Left colon (tissue), 2 donors: Measurements from ENCODE around the gene DEGS2. TPM values are rescaled to one million over a fixed set of nuclear protein-coding genes. Genes with fewer than 3 reads are reported as not detected.
A peak's percentile ranks its signal among the peaks of the same experiment; 100 is the strongest.
"Not testable (repeated sequence)": the region's sequence is repeated elsewhere in the genome, so short reads cannot be mapped to it uniquely, and the experiment has no call there.

ENCODE experiments used
- ATAC-seq: fragments of 200-7000 bp; cut with Tn5 transposase; one replicate; pipeline ENCODE4 v1.9.1; 2020; ENCODE audit warnings: mild to moderate bottlenecking, moderate library complexity
- DNase-seq, 2 donors: peaks; one replicate each; pipeline ENCODE4 v3.0.0-alpha.2; 2020
- intact Hi-C, 2 donors: fragments of 100-400 bp; cut with DNase I in 1 of 2; cut with micrococcal nuclease in 1 of 2; formaldehyde crosslinking; loops; one replicate each; pipeline versions ENCODE4 v1.11.2 to v1.14.0; 2022; cut with DNase I, micrococcal nuclease
- total RNA-seq, 2 donors: library from RNA; stranded (reverse); fragmentation: NEBNext Ultra II Directional; extraction: Animal tissue kit (Norgen Biotek cat#: 25700); gene quantifications; one replicate each; pipeline ENCODE4 v1.2.1, GENCODE V29; 2021
- donor health status: DM: no; HTN: no; CAD: no.
- donor health status: DM: yes; HTN: yes; CAD: no.

The DEGS2 gene
- total RNA-seq, 2 donors from 2014 or later: 25.0 to 36.9 TPM

GRCh38 chr14:100187247-100187833 lies 27.9 kb upstream of the DEGS2 start:
- DNase-seq (peak; percentile 60 to 61), ATAC-seq (peak; percentile 84)
- intact Hi-C loops: no loop called here

- not testable (repeated sequence) for ATAC-seq
These were observed 22.6 kb upstream of the DEGS2 start for GRCh38 chr14:100181876-100182551.

GRCh38 chr14:100180671-100181070 lies 21.2 kb upstream of the DEGS2 start:
- intact Hi-C loops, DNase-seq, ATAC-seq: not testable (repeated sequence)

More at GRCh38 chr14:100181876-100182551, 22.6 kb upstream of the DEGS2 start:
- DNase-seq, intact Hi-C loops: not testable (repeated sequence)

- ATAC-seq (no peak), DNase-seq (no peak)
- intact Hi-C loops: no loop called here
These were observed 19.2 kb upstream of the DEGS2 start for GRCh38 chr14:100178691-100179090.

- no peak for DNase-seq
- intact Hi-C loops: no loop called here
- no peak for ATAC-seq
These were observed 17.4 kb upstream of the DEGS2 start for GRCh38 chr14:100176811-100177327.

- intact Hi-C loops: no loop called here
- no peak for DNase-seq
- ATAC-seq: no peak
These were observed 13.9 kb upstream of the DEGS2 start for GRCh38 chr14:100173353-100173752.

GRCh38 chr14:100172811-100173210 lies 13.4 kb upstream of the DEGS2 start:
- intact Hi-C loops: no loop called here
- ATAC-seq: no peak

GRCh38 chr14:100170880-100171279 lies 11.4 kb upstream of the DEGS2 start:
- intact Hi-C loops: no loop called here
- no peak for DNase-seq
- no peak for ATAC-seq

More at GRCh38 chr14:100172811-100173210, 13.4 kb upstream of the DEGS2 start:
- no peak for DNase-seq

GRCh38 chr14:100168506-100168905 lies 9.1 kb upstream of the DEGS2 start:
- intact Hi-C loops: no loop called here

GRCh38 chr14:100165831-100166440 lies 6.5 kb upstream of the DEGS2 start:
- DNase-seq (no peak), ATAC-seq (peak; percentile 4)
- intact Hi-C loops: no loop called here

More at GRCh38 chr14:100168506-100168905, 9.1 kb upstream of the DEGS2 start:
- no peak for DNase-seq
- ATAC-seq: no peak

- ATAC-seq (peak; percentile 92), DNase-seq (peak in 1 of 2 donors; percentile 64)
- intact Hi-C loops: no loop called here
These were observed 5.9 kb upstream of the DEGS2 start for GRCh38 chr14:100165376-100165775.

GRCh38 chr14:100160534-100160916 lies 1.1 kb upstream of the DEGS2 start:
- intact Hi-C loops: no loop called here
- no peak for ATAC-seq
- peak; percentile 10 to 23 for DNase-seq

- ATAC-seq: peak; percentile 1
- DNase-seq: no peak
- intact Hi-C loops: no loop called here
These were observed 554 bp upstream of the DEGS2 start for GRCh38 chr14:100159865-100160533.

GRCh38 chr14:100158566-100159093 lies 815 bp downstream of the DEGS2 start:
- DNase-seq: peak; percentile 29 to 37
- ATAC-seq: no peak
- intact Hi-C loops: no loop called here

- intact Hi-C loops, ATAC-seq: not testable (repeated sequence)
- DNase-seq: peak in 1 of 2 donors; percentile 8
These were observed 1.8 kb downstream of the DEGS2 start for GRCh38 chr14:100157548-100158232.

GRCh38 chr14:100156776-100157175 lies 2.7 kb downstream of the DEGS2 start:
- intact Hi-C loops: no loop called here
- DNase-seq: peak in 1 of 2 donors; percentile 35
- no peak for ATAC-seq

- intact Hi-C loops: no loop called here
These were observed 3.5 kb downstream of the DEGS2 start for GRCh38 chr14:100155756-100156616.

More at GRCh38 chr14:100155756-100156616, 3.5 kb downstream of the DEGS2 start:
- peak; percentile 79 for ATAC-seq
- DNase-seq: peak; percentile 81 to 92
